Measurements from ENCODE around the gene ELP2.
"Not testable (repeated sequence)": the region's sequence is repeated elsewhere in the genome, so short reads cannot be mapped to it uniquely, and the experiment has no call there.

The ELP2 gene

DNA sequence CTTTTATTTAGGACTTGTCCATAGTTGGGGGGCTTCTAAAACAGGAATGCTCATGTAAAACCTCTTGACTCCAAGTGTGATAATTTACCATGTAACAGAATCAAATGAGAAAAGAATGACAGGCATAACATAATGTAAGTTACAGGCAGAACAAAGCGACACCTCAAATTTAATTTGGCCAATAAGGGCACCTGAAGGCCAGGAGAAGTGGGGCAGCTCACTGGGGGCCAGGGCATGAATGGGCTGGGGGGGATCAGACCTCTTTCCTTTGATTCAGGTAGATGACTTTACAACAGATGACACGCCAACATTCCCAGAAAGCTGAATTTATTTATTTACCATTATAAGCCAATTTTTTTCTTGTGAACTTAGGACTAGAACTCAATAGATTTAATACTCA is 72.1 kb downstream of the ELP2 start:
- no peak overlapping the region for H3K4me2 ChIP-seq (ENCODE audit: low read length)
- H3K27ac ChIP-seq = no peak overlapping the region
- H3K36me3 ChIP-seq (ENCODE audit: control insufficient read depth, insufficient read depth, low read length) = no peaks in the 10 kb centered on the region
- H3K79me2 ChIP-seq = no peaks in the 10 kb centered on the region
- peaks cover 2% of the 10 kb centered on the region for H3K4me1 ChIP-seq
- no peak for TF ChIP-seq CTCF (IDR thresholded peaks at IDR 0.05)
- H3K9me3 ChIP-seq (ENCODE audit: control insufficient read depth, low read length) = no peaks in the 10 kb centered on the region
- no peaks in the 10 kb centered on the region for H3K27me3 ChIP-seq (ENCODE audit: control insufficient read depth, insufficient read depth, low read length)
- no peak overlapping the region for H2AFZ ChIP-seq
- H3K4me3 ChIP-seq (ENCODE audit: low read depth, low read length) = no peak overlapping the region
- no peak overlapping the region for H3K9ac ChIP-seq

DNA sequence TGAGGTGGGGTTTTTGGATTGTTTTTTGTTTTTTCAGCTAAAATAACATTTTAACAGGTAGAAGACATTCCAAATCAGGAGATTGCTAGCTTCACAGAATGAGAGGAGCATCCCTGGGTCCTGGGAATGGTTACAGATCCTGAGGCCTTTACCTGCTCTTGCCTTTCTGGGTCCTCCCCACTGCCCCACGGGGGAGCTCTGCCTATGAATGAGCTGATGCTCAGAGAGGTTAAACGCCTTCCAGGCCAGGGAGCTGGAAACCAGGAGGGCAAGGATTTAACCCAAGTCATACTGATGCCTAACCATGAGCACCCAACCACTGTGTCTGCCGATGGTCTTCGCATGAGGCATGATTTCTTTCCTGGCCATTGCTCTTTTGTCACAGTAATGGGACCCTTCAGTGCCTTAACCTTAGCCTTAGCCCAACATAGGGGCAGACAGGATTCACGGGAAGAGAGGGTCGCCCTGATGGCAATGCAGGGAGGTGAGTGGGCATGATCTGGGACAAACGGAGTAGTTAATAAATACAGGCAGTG is 73.7 kb downstream of the ELP2 start:
- Histone ChIP-seq H3K9ac (no peak overlapping the region), H3K9me3 (ENCODE audit: control insufficient read depth, low read length) (no peaks in the 10 kb centered on the region), H3K79me2 (no peaks in the 10 kb centered on the region), H3K27ac (no peak overlapping the region), H3K27me3 (ENCODE audit: control insufficient read depth, insufficient read depth, low read length) (no peaks in the 10 kb centered on the region), H3K36me3 (ENCODE audit: control insufficient read depth, insufficient read depth, low read length) (no peaks in the 10 kb centered on the region), H3K4me2 (ENCODE audit: low read length) (no peak overlapping the region), H3K4me1 (no peaks in the 10 kb centered on the region), H2AFZ (no peak overlapping the region), H3K4me3 (ENCODE audit: low read depth, low read length) (no peak overlapping the region)
- no peak for TF ChIP-seq CTCF (IDR thresholded peaks at IDR 0.05)

DNA sequence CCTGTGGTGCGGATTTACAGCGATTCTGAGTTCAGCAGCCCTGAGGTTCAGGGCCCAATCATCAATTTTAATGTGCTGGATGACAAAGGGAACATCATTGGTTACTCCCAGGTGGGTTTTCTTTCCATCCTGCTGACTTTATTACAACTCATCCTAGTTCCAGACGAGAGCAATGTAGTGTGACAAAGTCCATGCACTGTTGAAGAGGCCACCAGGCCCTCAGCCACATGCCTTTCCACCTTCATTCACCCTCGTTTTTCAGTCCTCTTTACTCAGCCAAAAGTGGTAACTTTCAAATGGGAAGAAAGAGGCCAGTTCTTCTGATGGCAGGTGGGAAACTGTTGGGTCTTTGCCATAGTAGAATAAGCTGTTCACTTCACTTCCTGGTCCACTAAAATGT is 75.5 kb downstream of the ELP2 start:
- no peak overlapping the region for H3K27ac ChIP-seq
- no peak overlapping the region for H3K9ac ChIP-seq
- no peak overlapping the region for H3K4me2 ChIP-seq (ENCODE audit: low read length)
- H3K27me3 ChIP-seq (ENCODE audit: control insufficient read depth, insufficient read depth, low read length) = no peaks in the 10 kb centered on the region
- no peak overlapping the region for H2AFZ ChIP-seq
- H3K4me1 ChIP-seq = no peaks in the 10 kb centered on the region
- no peak for TF ChIP-seq CTCF (IDR thresholded peaks at IDR 0.05)
- H3K79me2 ChIP-seq = no peaks in the 10 kb centered on the region
- H3K36me3 ChIP-seq (ENCODE audit: control insufficient read depth, insufficient read depth, low read length) = no peaks in the 10 kb centered on the region
- no peaks in the 10 kb centered on the region for H3K9me3 ChIP-seq (ENCODE audit: control insufficient read depth, low read length)
- H3K4me3 ChIP-seq (ENCODE audit: low read depth, low read length) = no peak overlapping the region

DNA sequence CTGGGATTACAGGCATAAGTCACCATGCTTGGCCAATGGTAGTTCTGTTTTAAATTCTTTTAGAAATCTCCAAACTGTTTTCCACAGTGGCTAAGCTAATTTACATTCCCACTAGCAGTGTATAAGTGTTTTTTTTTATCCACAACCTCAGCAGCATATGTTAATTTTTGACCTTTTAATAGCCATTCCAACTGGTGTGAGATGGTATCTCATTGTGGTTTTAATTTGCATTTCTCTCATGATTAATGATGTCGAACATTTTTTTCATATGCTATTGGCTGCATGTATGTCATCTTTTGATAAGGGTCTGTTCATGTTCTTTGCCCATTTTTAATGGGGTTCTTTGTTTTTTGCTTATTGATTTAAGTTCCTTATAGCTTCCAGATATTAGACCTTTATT is 77.6 kb downstream of the ELP2 start:
- H3K27me3 ChIP-seq (ENCODE audit: control insufficient read depth, insufficient read depth, low read length) = no peaks in the 10 kb centered on the region
- H3K4me2 ChIP-seq (ENCODE audit: low read length) = no peak overlapping the region
- H3K79me2 ChIP-seq = no peaks in the 10 kb centered on the region
- no peaks in the 10 kb centered on the region for H3K9me3 ChIP-seq (ENCODE audit: control insufficient read depth, low read length)
- H3K4me3 ChIP-seq (ENCODE audit: low read depth, low read length) = no peak overlapping the region
- H3K9ac ChIP-seq = no peak overlapping the region
- H3K4me1 ChIP-seq = no peaks in the 10 kb centered on the region
- no peak overlapping the region for H3K27ac ChIP-seq
- H3K36me3 ChIP-seq (ENCODE audit: control insufficient read depth, insufficient read depth, low read length) = no peaks in the 10 kb centered on the region
- no peak overlapping the region for H2AFZ ChIP-seq
- TF ChIP-seq CTCF (IDR thresholded peaks at IDR 0.05) = no peak

- H3K9ac ChIP-seq; H3K36me3 ChIP-seq (ENCODE audit: control insufficient read depth, insufficient read depth, low read length); H3K9me3 ChIP-seq (ENCODE audit: control insufficient read depth, low read length); H3K79me2 ChIP-seq; H3K4me2 ChIP-seq (ENCODE audit: low read length); H3K4me1 ChIP-seq; H3K27ac ChIP-seq; H3K27me3 ChIP-seq (ENCODE audit: control insufficient read depth, insufficient read depth, low read length); H3K4me3 ChIP-seq (ENCODE audit: low read depth, low read length); H2AFZ ChIP-seq: not testable (repeated sequence)
These were observed 78.3 kb downstream of the ELP2 start for GRCh38 chr18:36207969-36208368.
